Heart left ventricle (tissue), 13 donors: ENCODE results near the gene VPS54.

ENCODE experiments used
- CTCF ChIP-seq, 12 donors: fragments of 200-600 bp; sonication (generic) in 4 of 12; IDR thresholded peaks; one replicate each; pipeline versions ENCODE4 v1.5.0 to v1.8.0; 2018 to 2022; ENCODE audit warnings: antibody characterized with exemption in 12 of 12, mild to moderate bottlenecking in 5 of 12
- POLR2A ChIP-seq, 2 donors: fragments of 450-650 bp; IDR thresholded peaks; one replicate each; pipeline ENCODE4 v1.6.1; 2017; ENCODE audit warnings: antibody characterized with exemption in 2 of 2, mild to moderate bottlenecking in 2 of 2, moderate library complexity in 2 of 2
- donor health status: ischemic (EF 13 %, LVEDD 7.1; RV severe dilation, severe dysfunction).
- donor health status: DM: no; HTN: yes; CAD: no.
- donor health status: DM: no; HTN: no; CAD: no.
- donor health status: ischemic (EF 25% LVEDD 6.9; RV normal size, moderate dysfunction).
- donor health status: ischemic (EF 25% LVEDD 5.7; RV mildly dilated, moderate dysfunction).
- donor health status: ischemic (EF 35%, LVEDD 5.7; RV mildly dilated, moderate dysfunction).
- donor health status: nonischemic (EF 11% LVEDD 7.7; RV severe dilation, severe dysfunction).
- donor health status: DM: yes; HTN: yes; CAD: no.
- donor health status: PGD.
- donor health status: ischemic (EF 29% LVEDD 5.4; RV normal size, mild dysfunction).
- donor health status: nonischemic (EF 23%, LVEDD 6.1; RV moderate dilation, normal function).

- TF ChIP-seq CTCF (IDR thresholded peaks at IDR 0.05) (no peak), POLR2A (IDR thresholded peaks at IDR 0.05) (no peak)
These were observed 142.9 kb downstream of the VPS54 start for GRCh38 chr2:63876311-63876710.
